Right forelimb (tissue), 1 donor: ENCODE data around the gene ASB1.
"Not testable (repeated sequence)": the region's sequence is repeated elsewhere in the genome, so short reads cannot be mapped to it uniquely, and the experiment has no call there.

Source experiments
- DNase-seq: peaks from one replicate; pipeline ENCODE4 v3.0.0-alpha.2; 2018

Gene ASB1

DNA sequence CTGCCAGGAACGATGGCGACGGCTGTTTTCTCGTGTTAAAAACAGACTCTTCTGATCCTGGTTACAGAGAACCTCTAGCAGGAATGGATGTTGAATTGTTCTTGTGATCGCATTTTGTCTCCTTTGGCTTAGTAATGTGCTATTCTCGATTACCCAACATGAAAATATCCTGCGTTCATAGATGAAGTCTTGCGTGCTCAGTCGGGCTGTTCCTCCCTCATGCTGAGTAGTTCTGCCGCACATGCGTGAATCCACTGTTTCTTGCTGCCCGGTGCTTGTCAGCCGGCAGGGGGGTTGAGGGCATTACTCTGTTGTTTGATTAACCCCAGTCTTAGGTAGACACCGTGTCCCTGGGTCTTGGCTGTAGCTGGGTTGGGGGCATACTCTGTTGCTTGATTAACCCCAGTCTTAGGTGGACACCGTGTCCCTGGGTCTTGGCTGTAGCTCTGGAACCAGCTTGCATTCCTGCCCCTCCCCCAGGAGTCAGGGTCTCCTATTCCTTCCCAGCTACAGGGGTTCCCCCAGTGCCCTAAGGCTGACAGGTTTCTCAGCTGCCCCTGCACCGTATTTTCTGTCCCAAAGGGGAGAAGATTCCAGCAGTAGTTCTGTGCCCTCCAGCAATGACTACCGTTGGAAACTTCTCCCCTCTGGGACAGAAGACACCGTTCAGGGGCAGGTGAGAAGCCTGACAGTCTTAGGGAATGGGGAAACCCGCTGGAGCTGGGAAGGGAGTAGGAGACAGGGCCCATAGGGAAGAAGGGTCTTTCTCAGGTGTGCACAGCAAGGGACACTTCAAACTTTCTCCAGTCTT is 22.1 kb upstream of the ASB1 start:
- DNase-seq: no peak

DNA sequence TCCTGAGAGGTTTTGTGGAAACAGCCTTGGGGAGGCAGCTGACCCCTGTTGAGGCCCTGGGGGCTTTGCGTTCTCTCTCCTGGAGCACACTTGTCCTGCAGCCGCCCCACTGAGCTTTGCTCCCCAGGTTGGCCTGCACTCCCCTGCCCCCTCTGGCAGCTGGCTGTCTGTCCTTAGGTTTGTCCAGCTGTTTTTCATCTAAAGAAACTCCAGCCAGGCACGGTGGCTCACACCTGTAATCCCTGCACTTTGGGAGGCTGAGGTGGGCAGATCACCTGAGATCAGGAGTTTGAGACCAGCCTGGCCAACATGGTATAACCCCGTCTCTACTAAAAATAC is 21.5 kb upstream of the ASB1 start:
- DNase-seq: not testable (repeated sequence)

DNA sequence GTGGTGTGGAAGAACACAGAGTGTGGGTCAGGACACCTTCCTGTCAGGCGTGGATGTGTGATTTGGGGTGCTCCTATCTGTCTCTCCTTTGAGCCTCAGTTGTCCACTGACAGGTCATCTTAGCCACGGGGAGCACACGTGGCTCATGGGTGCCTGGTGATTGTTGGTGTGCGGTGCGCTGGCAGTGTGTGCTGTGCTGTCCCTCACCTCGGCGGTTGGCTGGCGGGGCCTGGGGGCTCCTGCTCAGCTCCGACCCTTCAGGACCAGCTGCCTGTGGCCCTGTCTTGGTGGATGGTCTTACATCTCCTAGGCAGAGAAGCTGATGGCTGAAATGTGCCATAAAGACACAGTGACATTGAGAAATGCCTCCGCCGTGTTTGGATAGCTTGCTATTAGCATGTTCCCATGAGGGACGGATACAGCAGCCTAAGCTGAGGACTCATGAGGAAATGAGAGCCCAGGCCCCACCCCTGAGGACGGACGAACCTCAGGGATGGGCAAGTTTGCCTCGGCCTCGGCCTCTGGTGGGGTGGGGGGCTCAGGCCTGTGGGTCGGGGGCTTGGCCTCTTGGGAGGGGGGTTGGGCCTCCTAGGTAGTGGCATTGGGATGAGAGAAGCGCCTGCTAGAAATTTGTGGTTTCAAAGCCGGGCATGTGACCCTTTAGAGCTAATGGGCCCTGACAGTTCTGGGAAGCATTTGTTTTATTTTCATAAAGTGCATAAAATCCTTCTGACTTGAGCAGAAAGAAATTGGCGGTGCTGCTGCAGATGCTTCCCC is 20.3 kb upstream of the ASB1 start:
- no peak for DNase-seq

DNA sequence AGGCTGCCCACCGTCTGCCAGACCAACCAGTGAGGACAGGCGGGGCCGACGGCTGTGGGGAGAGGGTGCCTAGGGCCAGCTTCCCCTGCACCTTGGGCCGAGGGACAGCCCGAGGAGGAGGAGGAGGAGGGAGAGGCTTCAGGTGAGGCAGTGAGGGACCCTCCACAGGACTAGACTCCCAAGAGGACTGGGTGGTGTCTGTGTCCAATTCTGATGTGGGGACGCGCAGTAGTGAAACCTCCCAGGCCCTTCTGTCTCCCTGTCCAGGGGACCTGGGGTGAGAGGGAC is 19.8 kb upstream of the ASB1 start:
- DNase-seq: no peak

DNA sequence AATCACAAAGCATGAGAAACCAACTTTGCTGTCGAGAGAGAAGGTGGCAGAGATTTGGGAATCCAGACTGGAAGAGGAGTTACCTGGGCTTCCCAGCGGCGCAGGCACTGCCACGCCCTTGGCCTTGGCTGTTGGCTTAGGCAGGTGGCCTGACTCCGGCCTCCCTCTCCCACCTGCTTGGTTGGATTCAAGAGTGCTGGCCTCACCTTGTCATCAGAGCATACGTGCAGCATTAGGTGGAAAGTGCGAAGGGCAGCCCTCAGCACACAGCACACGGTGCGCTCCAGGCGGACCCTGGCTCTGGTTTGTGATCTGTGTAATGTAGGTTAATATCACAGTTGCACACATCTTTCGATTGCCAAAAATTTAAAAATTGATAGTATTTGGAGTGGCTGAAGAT is 19.2 kb upstream of the ASB1 start:
- DNase-seq: no peak

DNA sequence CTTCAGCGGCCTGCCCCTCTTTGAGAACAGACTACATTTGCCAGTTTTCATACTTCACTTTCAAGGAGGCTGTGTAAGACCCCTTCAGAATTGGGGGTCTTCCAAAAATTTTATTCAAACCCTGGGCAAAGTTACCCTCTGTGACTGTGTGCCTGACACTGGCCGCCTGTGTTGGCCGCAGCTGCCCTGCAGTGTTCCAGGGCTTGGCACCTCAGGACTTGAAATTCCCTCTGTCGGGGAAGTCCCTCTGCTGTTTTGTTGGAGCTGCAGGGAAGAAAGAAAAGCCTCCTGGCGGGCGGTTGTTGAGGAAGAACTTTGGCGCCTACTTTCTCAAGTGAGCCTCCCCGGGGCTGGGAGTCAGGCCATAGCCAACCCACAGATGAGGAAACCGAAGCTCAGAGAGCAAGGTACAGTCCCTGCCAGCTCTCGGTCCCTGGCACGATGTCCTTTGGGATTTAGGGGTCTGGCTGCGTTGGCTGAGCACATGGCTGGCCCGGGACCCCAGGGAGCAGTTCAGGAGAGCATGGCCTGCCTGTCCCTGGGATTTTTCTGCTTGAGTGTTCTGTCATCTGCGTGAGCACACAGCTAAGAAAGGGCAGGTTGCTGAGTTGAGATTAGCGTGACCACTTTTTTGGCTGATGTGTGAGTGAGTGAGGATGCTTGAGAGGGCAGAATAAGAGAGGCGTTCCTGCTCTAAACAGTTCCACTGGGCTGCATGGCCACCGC is 17.9 kb upstream of the ASB1 start:
- DNase-seq: no peak

DNA sequence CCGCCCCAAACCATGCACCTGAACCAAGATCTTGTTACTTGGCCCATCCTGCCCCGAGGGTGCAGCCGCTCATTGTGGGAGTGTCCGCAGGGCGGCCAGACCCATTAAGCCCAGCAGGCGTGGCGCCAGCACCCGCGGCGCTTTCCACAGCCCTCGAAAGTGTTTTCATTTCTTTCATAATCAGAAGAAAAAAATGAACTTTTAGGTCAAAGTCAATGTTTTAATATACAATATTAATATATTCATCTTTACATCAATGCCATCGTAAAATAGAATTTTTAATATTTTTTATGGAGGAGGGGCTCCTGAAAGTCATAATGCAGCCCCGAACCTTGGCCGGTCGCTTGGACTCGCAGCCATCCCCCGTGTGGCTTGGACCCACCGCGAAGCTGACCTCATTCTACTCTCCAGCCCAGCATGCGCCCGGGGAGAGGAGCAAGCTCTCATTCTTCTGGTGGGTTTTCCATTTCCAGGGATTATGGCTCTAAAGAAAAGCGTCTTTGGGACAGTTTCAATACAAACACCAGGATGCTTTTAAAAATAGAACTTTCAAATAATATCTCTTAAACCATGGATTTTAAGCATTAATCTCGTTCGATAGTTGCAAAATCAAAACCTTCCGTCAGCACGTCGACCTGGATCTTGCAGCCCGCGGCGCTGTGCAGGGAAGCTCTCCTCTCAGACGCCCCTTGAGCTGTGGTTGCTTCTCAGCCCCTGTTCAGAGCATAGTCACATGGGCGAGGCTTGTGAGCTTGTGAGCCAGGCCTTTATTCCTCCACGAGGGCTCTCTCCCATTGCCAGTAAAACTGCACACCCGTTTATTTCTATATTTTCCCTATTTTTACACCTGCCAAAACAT is 17.2 kb upstream of the ASB1 start:
- DNase-seq: no peak

DNA sequence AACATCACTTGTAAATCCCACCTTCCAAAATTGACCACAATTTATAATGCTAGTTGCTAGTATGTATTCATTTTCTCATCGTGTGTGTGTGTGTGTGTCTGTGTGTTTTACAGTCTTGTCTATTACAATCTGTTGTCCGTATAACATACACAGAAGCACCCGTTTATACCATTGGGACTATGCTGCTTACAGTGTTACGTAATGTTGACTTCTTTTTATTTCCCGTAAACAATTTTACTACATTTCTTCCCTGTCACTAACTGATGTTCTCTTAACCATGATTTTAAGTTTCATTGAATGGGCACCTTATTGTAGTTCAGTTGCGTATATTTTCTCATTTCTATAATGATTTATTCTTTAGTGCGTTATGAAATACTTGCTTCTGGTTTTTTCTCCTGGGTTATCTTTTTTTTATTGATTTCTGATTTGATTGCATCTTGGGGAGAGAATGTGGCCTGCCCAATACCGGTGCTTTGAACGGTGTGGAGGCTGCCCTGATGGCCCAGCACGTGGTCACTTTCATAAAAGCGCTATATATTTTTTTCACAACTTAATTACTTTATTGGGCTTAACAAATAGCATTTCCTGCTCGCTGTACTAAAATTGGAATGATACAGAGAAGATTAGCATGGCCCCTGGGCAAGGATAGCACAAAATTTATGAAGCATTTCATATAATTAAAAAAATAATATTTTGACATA is 14.5 kb upstream of the ASB1 start:
- DNase-seq: no peak

DNA sequence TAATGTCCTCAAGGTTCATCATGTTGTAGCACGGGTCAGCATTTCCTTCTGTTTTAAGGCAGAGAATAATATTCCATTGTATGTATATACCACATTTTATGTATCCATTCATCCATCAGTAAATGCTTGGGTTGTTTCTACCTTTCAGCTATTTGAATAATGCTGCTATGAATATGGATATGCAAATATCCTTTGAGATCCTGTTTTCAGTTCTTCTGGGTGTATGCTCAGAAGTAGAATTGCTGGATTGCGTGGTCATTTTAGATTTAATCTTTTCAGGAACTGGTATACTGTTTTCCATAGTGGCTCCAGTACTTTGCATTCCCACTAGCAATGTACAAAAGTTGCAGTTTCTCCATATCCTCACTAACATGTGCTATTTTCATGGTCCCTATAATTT is 13.4 kb upstream of the ASB1 start:
- no peak for DNase-seq

DNA sequence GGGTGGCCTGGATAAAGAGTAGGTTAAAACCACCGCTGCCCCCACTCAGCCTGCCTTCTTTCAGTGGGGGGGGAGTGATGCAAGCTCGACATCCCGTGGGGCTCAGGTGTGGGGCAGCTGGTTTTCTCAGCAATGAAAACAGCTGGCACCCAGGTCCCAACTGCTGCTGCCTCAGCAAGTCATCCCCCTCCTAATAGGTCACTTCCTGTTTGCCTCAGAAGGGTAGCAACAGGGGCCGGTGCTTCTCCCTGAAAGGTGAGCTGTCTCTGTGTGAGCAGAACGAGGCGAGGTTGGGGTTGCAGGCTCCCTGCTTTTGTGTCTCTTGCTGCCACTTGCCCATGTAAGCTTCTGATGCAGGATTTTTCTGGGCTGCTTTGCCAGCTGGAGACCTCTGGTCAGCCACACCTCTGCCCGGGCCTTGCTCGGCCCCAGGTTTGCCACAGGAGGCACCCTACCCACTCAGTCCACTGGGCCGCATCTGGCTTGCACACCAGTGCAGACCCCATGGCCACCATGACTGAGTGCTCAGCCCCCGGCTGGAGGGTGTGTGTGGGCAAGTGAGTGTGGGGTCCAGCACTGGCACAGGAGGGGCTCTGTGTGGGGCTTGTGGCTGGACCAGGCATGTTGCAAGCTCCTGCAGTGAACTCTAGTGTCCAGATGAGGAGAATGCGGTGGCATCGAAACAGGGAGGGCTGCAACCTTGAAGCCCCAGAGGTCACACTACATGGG is 11.5 kb upstream of the ASB1 start:
- DNase-seq: no peak

DNA sequence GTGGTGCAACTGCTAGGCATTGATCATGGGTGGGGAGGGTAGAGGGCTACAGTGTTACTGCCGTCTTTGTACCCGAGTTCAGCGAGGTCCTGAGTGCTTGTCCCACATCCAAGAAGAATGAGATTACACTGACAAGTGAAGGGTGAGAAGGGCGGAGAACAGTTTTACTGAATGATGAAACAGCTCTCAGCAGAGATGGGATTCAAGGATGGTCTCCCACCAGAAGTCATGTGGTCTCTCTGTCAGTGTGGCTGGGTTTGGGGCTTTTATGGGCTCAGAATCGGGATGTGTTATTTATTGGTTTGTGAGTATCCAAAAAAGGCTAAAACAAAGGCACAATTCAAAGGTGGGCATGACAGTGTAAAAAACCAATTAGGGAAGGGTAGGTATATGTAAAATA is 10.8 kb upstream of the ASB1 start:
- no peak for DNase-seq

DNA sequence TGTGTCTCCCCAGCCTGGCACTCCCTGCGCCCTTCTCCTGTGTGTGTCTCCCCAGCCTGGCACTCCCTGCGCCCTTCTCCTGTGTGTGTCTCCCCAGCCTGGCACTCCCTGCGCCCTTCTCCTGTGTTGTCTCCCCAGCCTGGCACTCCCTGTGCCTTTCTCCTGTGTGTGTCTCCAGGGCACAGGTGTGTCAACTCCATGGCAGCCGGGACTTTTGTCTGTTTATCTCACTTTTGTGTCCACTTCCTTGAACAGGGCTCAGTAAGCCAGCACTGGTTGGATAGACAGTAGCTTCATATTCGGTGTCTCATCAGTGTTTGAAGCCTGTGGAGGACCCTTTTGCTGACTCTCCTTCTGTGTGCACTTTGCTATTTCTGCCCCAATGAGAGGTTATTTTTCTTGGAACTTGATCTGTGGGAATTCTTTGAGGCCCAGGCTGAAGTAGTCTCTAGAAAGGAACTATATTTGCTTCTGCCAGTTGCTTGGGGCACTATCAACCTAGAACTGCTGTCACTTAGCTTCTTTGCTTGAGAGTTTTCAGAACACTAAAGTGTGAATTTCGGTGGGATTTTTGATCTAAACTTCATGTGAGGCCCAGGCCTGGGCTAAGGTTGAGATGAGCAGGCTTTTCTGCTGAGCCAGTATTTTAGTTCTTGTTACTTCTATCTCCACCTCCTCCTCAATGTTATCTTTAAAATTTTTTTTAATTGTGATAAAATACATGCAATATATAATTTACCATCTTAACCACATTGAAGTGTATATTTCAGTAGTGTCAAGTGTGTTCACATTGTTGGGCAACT is 8.3 kb upstream of the ASB1 start:
- no peak for DNase-seq

DNA sequence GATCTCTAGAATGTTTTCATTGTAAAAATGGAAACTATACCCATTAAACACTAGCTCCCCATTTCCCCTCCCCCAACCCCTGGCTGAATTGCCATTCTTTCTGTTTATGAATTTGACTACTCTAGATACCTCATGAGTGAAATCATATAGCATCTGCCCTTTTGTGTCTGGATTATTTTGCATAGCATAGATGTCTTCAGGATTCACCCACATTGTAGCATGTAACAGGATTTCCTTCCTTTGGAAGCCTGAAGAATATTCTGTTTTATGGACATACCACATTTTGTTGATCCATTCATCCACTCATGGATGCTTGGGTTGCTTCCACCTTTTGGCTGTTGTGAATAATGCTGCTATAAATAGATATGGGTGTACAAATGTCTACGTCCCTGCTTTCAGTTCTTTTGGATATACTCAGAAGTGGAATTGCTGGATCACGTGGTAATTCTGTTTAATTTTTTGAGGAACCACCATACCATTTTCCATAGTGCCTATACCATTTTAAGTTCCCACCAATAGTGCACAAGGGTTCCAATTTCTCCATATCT is 7.7 kb upstream of the ASB1 start:
- no peak for DNase-seq

DNA sequence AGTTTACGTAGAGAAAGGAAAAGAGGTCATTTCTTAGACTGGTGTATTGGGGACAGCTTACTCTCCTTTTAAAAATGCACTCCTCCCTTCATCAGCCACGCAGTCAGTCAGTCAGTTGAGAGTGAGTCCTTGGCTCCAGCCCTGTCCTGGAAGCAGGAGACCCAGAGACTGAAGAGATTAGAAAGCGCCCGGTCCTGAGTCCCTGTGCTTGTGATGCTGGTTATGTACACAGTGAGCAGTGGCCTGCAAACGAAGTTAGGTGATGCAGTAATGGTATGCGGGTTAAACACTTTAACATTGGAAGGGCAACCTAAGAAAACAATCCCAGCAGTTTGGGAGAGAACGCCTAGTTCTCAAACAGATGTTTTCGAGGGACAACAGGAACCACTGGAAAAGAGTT is 6.3 kb upstream of the ASB1 start:
- DNase-seq: no peak

DNA sequence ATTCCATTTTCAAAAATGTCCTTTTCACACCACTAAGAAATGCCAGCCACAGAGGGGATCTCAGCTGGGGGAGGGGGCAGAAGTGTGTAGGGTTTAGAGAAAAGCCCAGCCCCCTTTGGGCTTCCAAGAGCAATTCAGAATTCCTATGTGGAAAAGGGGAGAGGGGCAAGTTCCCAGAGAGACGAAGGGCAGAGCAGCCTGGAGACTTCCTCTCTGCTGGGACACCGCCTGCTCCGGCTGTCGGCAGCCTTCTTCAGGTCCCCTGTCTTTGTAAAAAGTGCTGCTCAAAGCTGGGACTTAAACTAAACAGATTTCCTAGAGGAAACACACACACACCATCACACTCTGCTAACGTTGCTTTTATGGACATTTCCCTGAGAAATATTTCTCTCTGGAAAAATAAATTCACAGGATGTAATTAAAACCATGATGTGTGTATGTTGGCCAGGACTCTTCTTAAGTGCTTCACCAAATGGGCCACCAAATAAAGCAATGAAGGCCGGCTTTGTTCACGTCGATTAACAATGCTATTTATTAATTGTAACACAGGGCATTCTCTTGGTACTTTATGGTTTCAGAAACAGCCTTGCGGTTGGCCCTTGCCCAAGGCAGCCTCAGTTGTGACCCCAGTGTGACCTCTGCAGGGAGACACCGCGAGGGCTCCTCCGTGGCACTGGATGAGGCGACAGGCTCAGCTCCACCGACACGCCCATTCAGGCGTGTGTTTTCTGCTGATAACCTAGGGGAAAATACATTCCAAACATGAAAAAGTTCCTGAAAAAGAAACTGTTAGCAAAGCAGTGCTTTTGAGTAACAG is 5.6 kb upstream of the ASB1 start:
- DNase-seq: peak; percentile 66

DNA sequence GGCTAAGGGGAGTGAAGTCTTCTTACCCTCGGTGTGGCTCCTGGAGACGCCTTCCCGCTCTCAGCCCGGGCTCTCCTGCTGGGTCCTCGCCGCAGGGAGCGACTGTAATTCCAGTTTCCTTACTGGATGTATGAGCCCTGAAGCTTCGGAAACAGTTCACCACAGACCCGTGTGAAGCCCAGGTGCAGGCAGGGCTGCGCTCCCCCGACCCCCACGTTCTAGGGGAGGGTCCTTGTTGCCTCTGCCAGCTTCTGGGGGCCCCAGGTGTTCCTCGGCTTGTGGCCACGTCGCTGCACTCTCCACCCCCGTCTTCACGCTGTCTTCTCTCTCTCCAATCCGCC is 5.1 kb upstream of the ASB1 start:
- DNase-seq: no peak

DNA sequence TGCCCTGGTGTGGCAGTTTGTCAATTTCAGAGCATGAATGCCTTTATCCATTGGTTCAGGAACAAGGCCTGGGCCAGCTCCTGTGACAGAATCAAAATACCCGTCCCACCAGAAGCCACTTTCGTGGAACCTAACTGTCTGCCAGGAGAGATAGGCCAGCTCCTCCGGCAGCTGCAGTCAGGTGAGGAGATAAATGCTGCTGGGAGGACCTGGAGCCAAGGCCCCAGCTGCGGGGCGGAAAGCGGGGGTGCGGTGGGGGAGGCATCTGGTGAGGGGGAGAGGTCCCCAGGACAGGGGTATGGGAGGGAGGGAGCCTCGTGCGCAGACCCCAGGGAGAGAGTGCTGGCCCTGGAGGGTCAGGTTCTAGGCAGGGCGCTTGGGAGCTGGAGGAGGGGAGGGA is 4.4 kb upstream of the ASB1 start:
- DNase-seq: no peak

DNA sequence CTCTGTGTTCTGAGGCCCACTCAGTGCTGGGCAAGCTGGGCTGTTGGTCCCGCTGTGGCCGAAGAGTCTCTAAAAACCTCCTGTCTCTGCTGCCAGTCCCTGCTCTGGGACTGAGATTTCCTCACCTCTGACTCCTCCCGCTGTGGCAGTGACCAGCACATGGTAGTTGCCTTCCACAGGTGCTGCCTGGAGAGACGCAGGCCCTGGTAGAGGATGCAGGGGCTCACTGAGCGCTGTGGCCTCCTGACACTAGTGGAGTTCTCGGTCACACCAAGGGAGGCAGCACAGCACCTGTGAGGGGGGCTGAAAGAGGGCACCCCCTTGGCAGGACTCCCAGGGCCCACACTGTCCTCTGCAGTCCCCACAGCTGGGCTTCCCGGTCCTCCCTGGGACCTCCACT is 3.8 kb upstream of the ASB1 start:
- no peak for DNase-seq

DNA sequence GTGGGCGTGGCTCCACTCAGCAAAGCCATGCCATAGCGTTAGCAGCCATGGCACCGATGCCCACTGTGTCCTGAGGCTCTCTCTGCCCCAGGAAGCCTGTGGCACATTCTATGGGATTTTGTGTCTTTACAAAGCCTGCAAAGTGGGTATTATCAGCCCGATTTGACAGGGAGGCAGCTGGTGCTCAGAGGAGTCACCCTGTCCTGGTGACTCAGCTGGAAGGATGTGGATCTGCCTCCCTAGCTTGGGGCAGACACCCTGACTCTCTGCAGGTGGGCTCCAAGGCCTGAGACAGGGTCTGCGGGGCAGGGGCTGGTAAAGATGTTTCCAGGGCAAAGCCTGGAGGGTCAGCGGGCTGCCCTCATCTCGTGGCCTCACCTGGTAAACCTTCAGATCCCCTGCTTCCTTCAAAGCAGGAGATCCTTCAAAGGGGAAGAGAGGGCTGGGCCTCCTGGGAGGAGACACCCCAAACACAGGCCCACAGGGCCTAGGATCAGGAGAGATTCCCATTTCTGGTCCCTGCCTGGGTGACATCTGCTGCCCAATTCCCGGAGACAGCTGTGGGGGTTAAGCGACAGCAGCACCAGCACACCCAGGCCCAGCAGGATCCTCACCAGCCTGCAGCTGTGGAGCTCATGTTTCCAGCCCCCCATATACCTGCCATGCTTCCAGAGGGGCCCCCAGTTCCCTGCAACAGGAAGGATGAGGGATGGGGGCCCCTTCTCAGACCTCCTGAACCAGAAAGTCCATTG is 3.0 kb upstream of the ASB1 start:
- DNase-seq: no peak
